Measurements from ENCODE around the gene CEP170B.

The CEP170B gene

DNA sequence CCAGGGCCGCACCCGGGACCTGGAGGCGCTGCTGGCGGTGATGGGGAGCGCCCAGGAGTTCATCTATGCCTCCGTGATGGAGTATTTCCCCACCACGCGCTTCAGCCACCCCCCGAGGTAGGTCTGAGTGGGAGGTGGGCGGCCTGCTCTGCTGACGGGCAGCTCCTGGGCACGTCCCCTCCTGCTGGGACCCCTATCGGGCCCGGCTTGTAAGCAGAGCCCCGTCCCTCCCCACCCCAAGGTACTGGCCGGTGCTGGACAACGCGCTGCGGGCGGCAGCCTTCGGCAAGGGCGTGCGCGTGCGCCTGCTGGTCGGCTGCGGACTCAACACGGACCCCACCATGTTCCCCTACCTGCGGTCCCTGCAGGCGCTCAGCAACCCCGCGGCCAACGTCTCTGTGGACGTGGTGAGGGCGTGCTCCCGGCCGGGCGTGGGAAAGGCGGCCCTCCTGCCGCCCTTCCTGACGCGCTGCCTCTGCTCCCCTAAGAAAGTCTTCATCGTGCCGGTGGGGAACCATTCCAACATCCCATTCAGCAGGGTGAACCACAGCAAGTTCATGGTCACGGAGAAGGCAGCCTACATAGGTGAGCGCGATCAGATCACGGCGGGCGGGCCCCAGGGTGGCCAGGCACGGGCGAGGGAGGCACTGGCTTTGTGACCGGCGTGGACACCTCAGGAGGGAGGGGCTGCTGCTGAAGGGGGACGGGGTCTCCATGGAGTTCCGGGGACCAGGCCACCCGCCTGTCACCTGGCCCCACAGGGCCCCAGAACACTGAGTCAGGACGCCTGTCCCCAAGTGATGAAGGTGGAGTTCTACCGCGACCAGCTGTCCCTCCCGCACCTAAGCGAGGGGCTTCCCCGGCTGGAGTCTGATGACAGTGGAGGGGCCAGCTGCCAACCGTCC is 67.0 kb downstream of the CEP170B start:
- peak overlapping the region; percentile 74 for H3K27ac Mint-ChIP-seq
- H3K4me1 Mint-ChIP-seq = peaks cover 45% of the 10 kb centered on the region
- H3K4me3 Mint-ChIP-seq = no peak overlapping the region
- H3K36me3 Mint-ChIP-seq = peaks cover 10% of the 10 kb centered on the region
- ATAC-seq = peak; percentile 3
- H3K9me3 Mint-ChIP-seq = no peaks in the 10 kb centered on the region
- H3K27me3 Mint-ChIP-seq = peaks cover 8% of the 10 kb centered on the region

DNA sequence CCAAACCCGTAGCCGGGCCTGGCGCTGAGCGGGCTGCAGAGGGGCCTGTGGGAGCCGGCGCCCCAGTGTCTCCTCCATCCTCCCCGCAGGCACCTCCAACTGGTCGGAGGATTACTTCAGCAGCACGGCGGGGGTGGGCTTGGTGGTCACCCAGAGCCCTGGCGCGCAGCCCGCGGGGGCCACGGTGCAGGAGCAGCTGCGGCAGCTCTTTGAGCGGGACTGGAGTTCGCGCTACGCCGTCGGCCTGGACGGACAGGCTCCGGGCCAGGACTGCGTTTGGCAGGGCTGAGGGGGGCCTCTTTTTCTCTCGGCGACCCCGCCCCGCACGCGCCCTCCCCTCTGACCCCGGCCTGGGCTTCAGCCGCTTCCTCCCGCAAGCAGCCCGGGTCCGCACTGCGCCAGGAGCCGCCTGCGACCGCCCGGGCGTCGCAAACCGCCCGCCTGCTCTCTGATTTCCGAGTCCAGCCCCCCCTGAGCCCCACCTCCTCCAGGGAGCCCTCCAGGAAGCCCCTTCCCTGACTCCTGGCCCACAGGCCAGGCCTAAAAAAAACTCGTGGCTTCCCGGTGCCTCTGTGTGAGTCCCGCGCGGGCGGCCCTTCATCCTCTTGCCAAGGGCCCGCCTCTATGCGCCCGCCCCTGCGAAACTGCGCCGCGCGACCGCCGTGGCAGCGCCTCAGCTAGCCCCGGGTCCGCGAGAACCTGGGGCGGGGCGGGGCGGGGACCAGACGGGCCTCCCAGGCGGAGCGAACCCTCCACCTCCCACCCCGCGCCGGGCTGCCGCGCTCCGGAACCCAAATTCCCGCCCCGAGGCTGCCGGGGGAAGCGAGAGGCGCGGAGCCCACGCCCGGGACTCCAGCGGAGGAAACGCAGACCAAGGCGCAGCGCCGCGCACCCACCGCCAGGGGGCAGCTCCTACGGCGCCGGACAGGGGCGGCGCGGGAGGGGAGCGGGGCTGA is 67.9 kb downstream of the CEP170B start:
- Mint-ChIP-seq H3K4me3 (peak overlapping the region; percentile 81), H3K4me1 (peaks cover 35% of the 10 kb centered on the region), H3K27me3 (peaks cover 8% of the 10 kb centered on the region), H3K36me3 (peaks cover 10% of the 10 kb centered on the region), H3K27ac (peak overlapping the region; percentile 74), H3K9me3 (no peaks in the 10 kb centered on the region)
- ATAC-seq = peak; percentile 78

DNA sequence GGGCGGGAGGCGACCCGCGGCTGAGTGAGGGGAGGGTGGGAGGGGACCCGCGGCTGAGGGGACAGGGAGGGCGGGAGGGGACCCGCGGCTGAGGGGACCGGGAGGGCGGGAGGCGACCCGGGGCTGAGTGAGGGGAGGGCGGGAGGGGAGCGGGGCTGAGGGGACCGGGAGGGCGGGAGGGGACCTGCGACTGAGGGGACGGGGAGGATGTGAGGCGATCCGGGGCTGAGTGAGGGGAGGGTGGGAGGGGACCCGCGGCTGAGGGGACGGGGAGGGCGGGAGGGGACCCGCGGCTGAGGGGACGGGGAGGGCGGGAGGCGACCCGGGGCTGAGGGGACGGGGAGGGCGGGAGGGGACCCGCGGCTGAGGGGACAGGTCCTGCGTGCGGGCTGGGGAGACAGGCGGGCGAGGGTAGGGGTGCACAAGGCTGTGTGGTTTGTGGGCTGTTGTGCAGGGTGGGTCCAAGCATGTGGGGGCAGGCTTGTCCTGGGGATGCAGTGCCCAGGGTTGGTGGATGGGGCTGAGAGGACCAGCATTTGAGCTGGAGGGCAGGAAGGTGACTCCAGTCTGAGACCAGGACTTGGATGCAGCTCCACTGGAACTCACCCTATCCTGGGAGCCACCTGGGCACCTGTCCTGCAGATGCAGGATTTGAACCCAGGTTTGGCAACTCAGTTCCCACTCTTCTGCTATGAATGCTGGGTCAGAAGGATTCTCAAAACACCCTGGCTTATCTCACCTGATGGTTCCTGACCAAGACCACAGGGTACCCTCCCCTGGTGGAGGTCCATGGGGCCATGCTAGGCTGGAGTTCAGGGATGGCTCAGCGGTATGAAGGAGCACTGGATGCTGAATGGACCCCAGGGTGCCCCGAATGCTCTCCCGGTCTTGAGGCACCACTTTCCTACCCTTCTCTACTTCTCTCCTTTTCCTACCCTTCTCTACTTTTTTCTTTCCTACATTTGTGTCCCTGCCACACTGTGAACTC is 69.0 kb downstream of the CEP170B start:
- Mint-ChIP-seq H3K27ac (peak overlapping the region; percentile 74), H3K36me3 (peaks cover 2% of the 10 kb centered on the region), H3K4me1 (peaks cover 24% of the 10 kb centered on the region), H3K9me3 (no peaks in the 10 kb centered on the region), H3K27me3 (peaks cover 8% of the 10 kb centered on the region), H3K4me3 (peak overlapping the region; percentile 68)
- ATAC-seq = no peak

DNA sequence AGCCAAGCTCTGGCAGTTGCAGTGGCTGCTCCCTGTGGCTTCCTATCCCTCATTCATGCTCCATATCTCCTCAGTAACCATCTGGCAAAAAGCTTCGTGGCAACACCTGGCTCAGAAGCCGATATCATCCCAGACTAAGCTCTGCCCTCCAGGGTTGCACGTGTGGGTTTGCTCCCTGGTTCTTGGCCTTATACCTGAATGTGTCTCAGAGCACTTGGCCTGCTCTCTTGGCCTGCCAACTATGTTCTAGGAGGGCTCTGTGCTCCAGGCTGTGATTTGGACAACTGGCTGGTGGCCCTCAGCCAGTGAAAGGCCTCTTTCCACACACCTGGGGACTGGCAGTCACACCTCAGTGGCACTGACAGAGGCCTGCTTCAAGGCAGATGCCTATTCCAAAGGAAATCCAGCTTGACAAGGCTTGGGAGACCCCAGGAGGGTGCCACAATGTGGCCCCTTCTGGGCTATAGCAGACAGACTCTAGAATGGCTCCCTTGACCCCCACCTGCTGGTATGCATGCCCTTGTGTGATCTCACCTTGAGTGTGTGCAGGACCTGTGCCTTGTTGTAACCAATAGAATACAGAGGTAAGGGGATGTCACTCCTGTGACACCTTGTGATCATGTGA is 70.1 kb downstream of the CEP170B start:
- Mint-ChIP-seq H3K27me3 (peaks cover 8% of the 10 kb centered on the region), H3K27ac (peak overlapping the region; percentile 62), H3K36me3 (no peaks in the 10 kb centered on the region), H3K4me3 (peak overlapping the region; percentile 68), H3K4me1 (peaks cover 22% of the 10 kb centered on the region), H3K9me3 (no peaks in the 10 kb centered on the region)
- no peak for ATAC-seq

DNA sequence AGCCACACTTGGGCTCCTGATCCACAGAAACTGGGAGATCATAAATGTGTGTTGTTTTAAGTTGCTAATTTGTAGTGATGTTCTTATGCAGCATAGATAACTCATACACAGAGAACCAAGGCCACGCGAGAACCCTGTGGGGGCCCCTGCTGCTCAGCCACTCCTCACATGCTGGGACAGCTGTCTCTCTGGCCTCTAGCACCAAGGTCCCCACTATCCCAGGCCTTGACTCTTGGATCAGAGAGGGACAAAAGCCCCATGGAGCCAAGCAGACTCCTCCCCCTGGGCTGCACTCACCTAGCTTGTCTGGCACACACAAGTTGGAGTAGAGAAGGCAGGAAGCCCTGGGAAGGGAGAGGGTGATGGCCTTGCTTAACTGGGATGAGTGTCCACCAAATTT is 70.9 kb downstream of the CEP170B start:
- H3K4me3 Mint-ChIP-seq = no peak overlapping the region
- no peaks in the 10 kb centered on the region for H3K9me3 Mint-ChIP-seq
- H3K27me3 Mint-ChIP-seq = peaks cover 8% of the 10 kb centered on the region
- H3K36me3 Mint-ChIP-seq = peaks cover 4% of the 10 kb centered on the region
- H3K4me1 Mint-ChIP-seq = peaks cover 20% of the 10 kb centered on the region
- no peak for ATAC-seq
- no peak overlapping the region for H3K27ac Mint-ChIP-seq

DNA sequence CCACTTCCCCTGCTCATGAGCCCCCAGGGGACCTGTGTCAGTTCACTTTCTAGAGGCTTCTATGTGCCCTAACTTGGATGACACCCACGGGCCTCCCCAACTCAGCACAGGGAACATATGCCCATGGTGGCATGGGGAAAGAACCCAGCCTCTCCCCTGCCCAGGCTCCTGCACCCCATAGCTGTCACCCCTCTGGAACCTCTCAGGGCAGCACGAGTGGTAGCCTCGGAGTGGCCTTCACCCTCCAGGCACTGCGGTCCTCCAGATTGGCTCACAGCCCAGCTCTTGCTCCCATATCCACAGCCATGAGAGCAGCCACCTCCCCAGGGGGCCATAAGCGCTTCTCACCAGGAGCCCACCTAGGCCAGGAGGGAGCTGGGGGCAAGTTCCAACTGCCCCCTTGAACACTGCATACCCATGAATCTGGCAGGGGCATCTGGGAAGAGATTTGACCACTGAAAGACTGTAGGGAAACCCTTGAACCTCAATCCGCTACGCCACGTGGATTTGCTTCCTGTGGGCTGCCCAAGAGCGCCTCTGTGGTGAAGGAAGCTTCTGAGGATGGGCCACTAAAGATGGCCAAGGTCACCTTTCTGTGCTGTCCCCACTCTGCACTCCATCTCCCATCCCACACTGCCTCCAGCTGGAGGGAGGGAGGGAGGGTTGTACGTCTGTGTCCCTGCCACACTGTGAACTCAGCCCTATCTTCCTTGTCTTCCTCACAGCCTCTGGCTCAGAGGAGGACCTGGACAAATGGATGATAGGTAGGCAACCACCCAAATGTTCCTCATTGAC is 71.5 kb downstream of the CEP170B start:
- Mint-ChIP-seq H3K27ac (no peak overlapping the region), H3K36me3 (peaks cover 5% of the 10 kb centered on the region), H3K9me3 (no peaks in the 10 kb centered on the region), H3K4me3 (no peak overlapping the region), H3K27me3 (peaks cover 8% of the 10 kb centered on the region), H3K4me1 (peaks cover 16% of the 10 kb centered on the region)
- ATAC-seq = no peak

DNA sequence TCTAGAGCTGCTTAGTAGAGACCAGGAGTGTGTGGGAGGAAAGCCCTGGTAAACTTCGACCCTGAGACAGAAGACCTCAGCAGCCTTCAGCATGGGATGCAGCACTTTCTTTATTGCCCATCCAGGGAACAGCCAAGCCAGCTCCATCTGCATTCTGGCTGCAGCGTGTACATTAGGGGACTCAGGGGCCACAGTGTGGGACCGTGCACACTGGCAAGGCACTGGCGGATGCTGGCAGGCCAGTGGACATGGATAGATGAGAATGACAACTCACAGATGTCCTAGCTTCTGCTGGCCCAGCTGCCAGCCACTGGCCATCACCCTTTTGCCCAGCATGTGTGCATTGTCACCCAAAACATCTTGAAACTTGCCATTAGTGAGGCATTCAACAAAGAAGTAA is 72.1 kb downstream of the CEP170B start:
- H3K4me1 Mint-ChIP-seq = peaks cover 16% of the 10 kb centered on the region
- peaks cover 8% of the 10 kb centered on the region for H3K27me3 Mint-ChIP-seq
- no peak for ATAC-seq
- no peaks in the 10 kb centered on the region for H3K9me3 Mint-ChIP-seq
- no peak overlapping the region for H3K27ac Mint-ChIP-seq
- peaks cover 5% of the 10 kb centered on the region for H3K36me3 Mint-ChIP-seq
- no peak overlapping the region for H3K4me3 Mint-ChIP-seq

DNA sequence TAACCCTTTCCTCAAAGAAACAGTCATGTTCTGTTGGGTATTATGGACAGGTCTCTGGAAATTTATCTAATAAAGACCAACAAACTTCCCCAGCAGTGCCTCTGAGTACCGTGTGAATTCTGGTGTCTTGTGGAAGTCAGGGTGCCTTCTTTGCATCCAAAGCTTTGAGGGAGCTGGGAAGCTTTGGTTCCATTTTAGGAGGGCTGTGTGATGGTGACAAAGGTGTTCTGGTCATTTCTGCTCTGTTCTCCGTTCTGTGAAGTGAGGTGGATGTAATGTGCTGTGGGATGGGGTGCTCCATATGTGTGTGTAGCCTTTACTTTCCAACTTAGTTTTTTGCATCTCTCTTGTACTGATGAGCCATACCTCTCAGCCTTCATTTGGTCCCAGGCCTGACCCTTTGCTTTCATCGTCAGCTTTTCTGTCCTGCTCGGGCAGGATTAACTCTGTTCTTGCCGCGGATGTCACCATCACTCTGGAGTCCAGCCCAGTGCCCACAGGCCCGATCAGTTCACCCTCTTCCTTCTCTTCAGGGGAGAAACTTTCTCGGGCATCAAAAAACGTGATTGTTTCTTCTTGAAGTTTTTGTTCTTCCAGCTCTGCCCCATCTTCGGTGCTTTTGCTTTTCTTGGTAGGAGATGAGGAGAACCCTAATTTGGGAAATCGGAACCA is 72.8 kb downstream of the CEP170B start:
- Mint-ChIP-seq H3K9me3 (no peaks in the 10 kb centered on the region), H3K4me1 (peaks cover 16% of the 10 kb centered on the region), H3K27me3 (peaks cover 8% of the 10 kb centered on the region), H3K4me3 (no peak overlapping the region), H3K27ac (no peak overlapping the region), H3K36me3 (peaks cover 5% of the 10 kb centered on the region)
- no peak for ATAC-seq

DNA sequence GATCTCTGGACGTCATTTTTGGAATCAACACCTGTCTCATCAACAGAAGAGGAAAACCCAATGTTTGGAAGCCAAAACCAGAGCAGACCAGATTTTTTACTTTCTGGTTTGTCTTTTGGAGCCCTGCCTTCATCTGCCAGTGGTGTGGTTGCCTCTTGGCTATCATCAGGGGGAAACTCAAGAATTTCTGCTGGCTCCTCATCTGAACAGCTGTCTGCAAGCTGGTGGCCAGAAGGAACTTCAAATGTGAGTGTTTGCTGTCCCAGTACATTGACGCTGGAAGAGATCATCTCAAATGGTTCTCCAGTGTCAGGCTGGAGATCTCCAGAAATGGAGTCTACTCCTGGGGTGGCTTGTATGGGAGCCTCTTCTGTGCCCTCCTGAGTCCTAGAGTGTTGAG is 73.4 kb downstream of the CEP170B start:
- Mint-ChIP-seq H3K4me3 (no peak overlapping the region), H3K9me3 (no peaks in the 10 kb centered on the region), H3K36me3 (peaks cover 5% of the 10 kb centered on the region), H3K4me1 (peaks cover 12% of the 10 kb centered on the region), H3K27me3 (peaks cover 8% of the 10 kb centered on the region), H3K27ac (no peak overlapping the region)
- ATAC-seq = no peak

DNA sequence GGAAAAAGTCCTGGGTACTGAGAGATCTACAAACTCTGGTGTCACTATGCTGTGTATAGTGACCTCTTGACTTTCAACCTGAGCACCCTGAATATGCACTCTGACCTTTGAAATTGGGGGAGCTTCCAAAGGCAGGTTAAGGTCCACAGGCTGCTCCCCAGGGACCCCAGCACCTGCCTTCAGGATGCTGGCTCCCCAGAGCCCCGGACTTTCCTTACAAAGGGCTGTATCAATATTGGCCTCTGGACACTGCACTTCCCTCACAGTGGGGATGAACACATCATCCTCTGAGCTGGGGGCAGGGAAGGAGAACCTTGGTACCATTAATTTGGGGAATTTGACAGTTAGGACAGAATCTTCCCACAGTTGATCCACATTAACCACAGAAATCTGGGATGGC is 73.9 kb downstream of the CEP170B start:
- H3K36me3 Mint-ChIP-seq = peaks cover 5% of the 10 kb centered on the region
- ATAC-seq = no peak
- no peak overlapping the region for H3K4me3 Mint-ChIP-seq
- H3K27ac Mint-ChIP-seq = no peak overlapping the region
- no peaks in the 10 kb centered on the region for H3K9me3 Mint-ChIP-seq
- peaks cover 8% of the 10 kb centered on the region for H3K27me3 Mint-ChIP-seq
- H3K4me1 Mint-ChIP-seq = peaks cover 12% of the 10 kb centered on the region

DNA sequence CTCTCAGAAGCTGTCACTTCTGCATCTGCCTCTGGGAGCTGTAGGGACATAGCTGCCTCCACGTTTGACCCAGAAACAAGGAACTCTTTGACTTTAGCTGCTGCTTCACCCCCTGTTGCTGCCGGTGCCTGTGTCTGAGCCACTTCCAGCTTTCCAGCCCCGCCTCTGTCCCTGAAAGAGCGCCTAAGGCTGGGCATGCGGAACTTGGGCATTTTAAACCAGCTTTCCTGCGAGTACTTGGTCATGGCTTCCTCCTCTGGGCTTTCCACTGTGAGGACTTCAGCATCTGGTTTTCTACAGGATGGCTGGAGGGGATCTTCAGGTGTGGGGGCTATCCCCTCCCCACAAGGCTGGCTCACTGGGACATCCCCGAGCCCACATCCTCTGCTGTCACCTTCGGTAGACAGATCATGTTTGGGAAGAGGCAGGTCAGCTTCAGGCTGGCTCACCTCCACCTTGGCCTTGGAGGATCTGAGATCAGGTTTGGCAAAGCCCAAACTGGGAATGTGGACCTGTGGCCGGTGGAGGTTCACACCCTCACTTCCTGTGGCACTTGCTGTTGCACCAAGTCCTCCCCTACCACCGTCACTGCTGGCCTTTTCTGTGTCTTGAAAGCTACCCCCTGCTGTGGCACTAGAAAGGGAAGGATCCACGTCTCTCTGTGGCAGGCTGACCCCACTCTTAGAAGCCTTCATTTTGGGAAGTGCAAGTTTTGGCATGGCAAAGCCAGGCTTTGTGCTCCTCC is 74.8 kb downstream of the CEP170B start:
- ATAC-seq = no peak
- H3K4me3 Mint-ChIP-seq = no peak overlapping the region
- H3K9me3 Mint-ChIP-seq = no peaks in the 10 kb centered on the region
- H3K27ac Mint-ChIP-seq = no peak overlapping the region
- H3K27me3 Mint-ChIP-seq = peaks cover 2% of the 10 kb centered on the region
- H3K36me3 Mint-ChIP-seq = peaks cover 5% of the 10 kb centered on the region
- peaks cover 4% of the 10 kb centered on the region for H3K4me1 Mint-ChIP-seq

DNA sequence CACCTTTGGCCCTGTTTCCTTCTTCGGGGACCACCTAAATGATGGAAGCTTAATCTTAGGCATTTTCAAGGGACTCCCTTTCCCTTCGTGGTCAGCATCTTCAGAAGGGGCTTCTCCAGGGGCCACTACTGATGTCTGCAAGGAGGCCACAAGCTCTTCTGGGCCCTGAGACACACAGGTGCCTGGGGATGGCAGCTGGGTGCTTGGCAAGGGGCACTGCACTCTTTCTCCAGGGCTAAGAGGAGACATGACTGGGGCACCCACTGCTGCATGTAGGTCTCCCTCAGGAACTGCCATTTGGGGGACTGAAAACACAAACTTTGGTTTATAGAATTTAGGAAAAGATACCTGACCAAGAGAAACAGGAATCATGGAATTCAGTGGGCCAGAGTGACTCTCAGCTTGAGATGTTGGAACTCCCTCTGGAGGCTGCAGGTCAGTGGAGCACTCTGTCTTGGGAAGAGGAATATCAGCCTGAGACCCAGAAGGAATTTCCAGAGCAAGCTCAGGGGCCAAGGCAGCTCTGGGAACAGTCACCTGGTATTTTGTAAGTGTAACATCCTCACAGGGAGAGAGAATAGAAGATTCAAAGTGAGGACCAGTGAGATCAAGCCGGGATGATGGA is 75.6 kb downstream of the CEP170B start:
- H3K4me3 Mint-ChIP-seq = no peak overlapping the region
- H3K9me3 Mint-ChIP-seq = no peaks in the 10 kb centered on the region
- H3K27ac Mint-ChIP-seq = no peak overlapping the region
- no peak for ATAC-seq
- H3K4me1 Mint-ChIP-seq = no peaks in the 10 kb centered on the region
- H3K36me3 Mint-ChIP-seq = peaks cover 5% of the 10 kb centered on the region
- H3K27me3 Mint-ChIP-seq = no peaks in the 10 kb centered on the region
